ENCODE data around the gene SLC15A3.
"Not testable (repeated sequence)": the region's sequence is repeated elsewhere in the genome, so short reads cannot be mapped to it uniquely, and the experiment has no call there.

Gene SLC15A3

DNA sequence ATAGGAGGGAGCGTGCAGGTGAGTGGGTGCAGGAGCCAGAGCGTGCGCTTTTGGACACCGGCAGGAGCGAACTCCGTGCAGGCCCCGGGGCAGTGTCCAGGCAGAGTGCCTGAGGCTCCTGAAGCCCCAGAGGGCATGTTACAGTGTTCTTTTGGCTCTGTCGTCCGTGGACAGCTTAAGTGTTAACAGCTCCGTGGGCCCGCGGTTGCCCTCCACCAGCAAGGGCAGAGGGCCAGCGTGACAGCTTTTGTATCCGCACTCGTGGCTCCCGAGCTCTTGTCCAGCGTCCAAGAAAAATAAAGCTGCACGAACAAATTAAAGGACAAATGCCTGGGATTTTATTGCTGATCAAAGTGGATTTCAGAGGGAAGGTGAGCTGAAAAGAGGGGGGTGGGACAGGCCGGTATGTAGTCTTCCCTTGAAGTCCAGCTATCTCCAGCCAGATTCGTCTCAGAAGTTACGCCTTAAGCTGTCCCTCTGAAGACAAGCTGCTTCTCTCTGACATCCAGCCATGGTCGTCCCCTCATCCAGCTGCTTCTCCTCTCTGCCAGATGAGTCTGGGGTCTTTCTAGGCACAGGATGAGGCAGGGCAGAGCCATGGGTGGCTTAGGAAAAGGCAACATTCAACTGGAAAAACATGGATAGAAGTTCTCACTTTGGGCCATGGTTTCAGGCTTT, 39.0 kb downstream of the SLC15A3 start:
- DNase-seq = no peak

DNA sequence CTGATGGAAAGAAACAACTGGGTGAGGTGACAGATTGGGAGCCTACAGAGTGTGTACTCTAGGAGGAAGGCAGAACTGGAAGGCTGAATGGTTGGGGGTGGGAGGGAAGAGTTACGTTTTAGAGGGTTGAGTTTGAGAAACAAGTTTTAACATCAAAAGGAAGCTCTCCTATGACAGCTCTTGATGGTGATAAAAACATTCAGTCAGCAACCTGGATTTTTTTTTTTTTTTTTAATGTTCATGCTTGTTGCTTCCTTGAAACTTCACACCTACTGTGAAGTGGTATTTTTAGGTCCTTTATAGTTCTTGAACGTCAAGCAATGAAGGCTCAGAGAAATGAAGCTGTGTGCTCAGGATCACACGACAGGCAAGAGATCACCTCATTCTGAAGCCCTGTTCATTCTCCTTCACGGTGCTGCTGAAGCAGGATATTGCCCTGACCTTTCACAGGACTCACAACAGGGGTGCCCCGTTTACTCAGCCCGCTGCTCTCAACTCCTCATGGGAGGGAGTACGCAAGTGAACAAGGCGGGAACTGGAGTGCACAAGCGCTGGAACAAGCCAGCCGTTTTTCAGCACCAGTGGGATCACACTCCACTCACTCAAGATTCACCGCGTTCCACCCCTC, 39.6 kb downstream of the SLC15A3 start:
- DNase-seq = no peak

- no peak for DNase-seq
These were observed 41.1 kb downstream of the SLC15A3 start for GRCh38 chr11:60910711-60911380.

DNA sequence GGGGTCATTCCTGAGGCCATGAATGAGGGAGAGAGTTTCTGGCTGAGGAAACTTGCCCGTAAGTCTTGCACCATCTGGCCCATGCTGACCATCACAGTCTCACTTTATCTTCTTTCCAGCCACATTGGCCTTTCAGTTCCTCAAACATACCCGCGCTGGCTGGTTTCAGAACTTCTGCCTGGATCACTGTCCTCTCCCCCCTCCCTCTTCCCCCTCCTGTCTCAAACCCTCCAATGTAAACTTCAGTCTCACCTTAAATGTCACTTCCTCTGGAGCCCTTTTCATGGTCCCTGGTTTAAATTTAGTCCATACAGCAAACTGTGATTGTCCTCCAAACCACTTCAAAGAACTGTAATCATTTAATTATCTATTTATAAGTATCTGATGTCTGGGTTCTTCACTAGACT, 41.7 kb downstream of the SLC15A3 start:
- no peak for DNase-seq

GRCh38 chr11:60909680-60910280, 42.2 kb downstream of the SLC15A3 start:
- DNase-seq = not testable (repeated sequence)

DNA sequence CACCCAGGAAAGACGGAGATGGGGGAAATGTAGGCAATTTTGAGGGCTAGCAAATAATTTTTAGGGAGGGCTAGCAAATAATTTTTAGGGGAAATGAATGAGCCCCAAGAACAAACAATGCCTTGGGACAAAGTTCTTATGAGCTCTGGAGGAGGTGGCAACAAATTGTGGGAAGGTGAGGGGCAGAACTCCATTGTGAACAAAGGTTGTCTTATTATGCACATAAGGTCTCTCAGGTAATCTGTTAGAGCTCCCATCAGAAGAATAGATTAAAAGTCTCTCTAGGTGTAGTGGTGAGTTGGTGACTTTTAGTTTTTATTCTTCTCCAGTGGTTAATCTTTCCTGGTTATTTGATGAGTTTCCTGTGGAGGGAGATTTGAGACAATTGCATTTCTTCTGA, 43.2 kb downstream of the SLC15A3 start:
- no peak for DNase-seq

DNA sequence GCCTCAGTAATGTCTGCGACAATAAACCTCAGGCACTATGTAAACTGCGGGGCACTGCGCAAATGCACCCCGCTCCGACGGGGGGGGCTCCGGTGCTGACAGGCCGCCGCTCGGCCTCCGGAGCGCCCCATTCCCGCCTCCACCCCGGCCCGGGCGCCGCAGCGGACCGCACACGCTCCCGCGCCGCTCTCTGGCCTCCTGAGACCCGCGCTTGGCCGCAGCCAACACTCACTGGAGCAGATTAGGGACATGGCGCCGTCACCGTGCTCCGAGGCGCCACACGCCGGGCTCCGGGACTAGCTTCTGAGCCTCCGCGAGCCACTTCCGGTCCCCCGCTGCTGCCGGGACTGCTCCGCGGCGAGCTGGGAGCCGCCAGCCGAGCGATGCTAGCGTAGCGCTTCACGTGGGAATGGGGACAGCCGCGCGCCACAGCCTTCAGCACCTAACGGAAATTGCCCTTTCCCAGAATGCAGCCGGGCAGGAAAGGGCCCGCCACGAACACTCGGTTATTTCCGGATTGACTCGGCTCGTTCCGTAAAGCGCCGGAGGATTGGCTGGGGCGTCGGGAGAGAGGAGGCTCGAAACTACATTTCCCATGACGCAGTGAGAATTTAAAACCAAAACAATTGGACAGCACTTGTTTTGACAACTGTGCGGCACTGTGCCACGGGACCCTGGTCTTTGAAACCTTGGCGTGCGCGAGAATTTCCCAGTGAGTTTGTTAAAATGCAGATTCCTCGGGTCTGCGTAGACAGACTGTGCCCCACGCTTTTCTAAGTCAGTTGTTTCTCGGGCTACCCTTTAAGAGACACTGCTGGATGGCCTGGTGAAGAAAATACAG, 45.6 kb downstream of the SLC15A3 start, which contains the start of gene PRPF19:
Gene PRPF19, minus strand, starts transcription at position 454 of the 841 bp plus-strand sequence. Its CDS starts 203 bp downstream, at position 251.
- DNase-seq = peak; percentile 93 to 96

GRCh38 chr11:60905551-60906113, 46.3 kb downstream of the SLC15A3 start:
- DNase-seq = peak in 1 of 2 experiments; percentile 29

DNA sequence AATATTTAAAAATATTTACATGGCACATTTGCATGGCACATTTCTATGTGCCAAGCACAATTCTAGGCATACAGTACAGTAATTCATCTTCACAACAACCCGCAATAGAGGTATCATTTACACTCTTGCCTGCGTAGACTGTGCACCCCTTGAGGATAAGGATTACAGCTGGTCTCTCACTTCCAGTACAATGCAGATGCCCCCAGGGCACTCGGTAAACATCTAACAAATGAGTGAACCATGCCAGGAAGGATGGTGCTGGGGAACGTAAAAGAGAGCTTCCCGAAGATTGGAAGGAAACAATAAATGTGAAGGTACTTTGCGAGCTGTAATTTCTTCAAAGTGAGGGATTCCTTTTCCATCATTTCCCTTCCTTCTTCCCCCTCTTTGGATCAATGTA, 46.9 kb downstream of the SLC15A3 start:
- no peak for DNase-seq

DNA sequence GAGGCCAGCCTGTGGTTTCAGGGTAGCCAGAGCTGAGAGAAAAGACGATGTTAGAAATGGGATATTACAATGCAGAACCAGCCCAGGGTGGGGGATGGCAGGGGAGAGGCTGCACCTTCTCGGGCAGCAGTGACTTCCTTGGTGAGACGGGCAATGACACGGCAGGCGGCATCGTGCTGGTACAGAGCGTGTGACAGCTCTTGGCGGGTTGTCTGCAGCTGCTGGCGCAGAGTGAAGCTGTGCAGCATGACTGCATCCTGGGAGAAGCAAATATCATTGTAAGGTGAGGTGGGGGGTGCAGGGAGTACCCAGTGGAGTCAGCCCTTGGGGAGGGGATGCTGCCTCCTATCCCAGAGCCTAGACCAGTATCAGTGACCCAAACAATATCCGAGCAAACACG, 49.4 kb downstream of the SLC15A3 start:
- no peak for DNase-seq

- no peak for DNase-seq
These were observed 51.1 kb downstream of the SLC15A3 start for GRCh38 chr11:60900673-60901404.

- no peak for DNase-seq
These were observed 52.0 kb downstream of the SLC15A3 start for GRCh38 chr11:60899977-60900376.

DNA sequence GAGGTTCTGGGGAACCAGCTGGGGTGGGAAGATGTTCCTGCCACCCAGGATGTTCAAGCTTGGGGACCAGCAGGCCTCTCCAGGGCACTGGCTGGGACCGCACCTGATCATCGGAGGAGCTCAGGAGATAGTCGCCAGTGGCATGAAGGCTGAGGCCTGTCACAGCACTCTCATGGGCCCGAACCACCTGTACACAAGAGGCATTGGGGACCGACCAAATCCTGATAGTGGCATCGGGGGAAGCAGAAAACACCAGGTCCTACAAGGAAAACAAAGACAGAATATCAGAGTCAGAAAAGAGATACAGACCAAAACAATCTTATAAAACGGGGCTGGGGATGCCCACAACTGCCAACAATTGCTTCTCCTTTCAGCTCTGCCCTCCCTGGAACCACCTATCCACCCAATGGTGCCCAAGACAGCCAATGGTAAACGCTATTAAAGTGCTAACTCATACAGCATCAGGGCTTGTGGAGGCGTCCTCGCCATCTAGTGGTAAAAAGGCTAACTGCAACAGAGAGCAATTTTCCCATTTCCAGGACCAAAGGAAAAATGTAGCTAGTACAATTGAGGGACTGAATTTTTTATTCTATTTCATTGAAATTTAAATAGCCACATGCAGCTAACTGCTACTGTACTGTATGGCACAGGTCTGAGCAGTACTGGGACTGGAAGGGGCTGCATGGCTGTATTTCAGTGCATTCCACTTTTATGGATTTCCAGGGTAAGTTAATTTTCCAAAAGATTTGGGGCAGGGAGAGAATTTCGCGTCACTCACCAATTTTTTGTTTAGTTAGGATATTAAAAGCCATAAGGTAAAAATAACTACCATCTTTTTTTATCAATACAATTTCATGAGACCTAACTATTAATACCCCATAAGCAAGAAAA, 52.7 kb downstream of the SLC15A3 start:
- DNase-seq = peak in 1 of 2 experiments; percentile 48

GRCh38 chr11:60897496-60897895, 54.5 kb downstream of the SLC15A3 start:
- no peak for DNase-seq

GRCh38 chr11:60895687-60896086, 56.3 kb downstream of the SLC15A3 start:
- DNase-seq = no peak

DNA sequence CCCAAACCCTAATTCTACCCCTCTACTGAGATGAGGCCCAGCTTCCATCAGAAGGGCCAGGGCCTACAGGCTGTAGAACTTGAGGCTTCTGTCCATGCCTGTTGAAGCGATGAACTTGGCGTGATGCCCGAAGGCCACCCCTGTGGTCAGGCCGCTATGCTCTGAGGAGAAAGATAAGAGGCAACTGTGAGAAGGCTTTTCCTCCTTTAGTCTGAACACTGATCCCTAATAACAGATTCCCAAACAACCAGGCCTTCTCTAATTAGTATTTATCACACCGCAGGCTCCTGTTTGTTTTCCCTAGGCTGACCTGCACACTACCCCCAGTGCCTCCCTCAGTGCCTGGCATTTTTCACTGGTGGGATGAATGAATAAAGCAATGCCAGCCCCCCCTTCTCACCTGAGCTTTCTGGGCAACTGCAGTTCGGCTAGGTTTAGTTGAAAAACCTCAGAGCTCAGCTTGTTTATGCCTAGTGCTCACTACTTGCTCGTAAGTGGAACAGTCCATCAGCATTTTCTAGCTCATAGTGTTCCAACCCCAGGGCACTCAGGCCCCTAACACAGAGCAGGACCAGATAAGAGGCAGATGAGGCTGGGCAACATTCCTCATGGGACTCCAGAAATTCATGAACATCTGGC, 60.8 kb downstream of the SLC15A3 start:
- DNase-seq = no peak

GRCh38 chr11:60890696-60891095, 61.3 kb downstream of the SLC15A3 start:
- no peak for DNase-seq

- DNase-seq = no peak
These were observed 62.1 kb downstream of the SLC15A3 start for GRCh38 chr11:60889869-60890311.

DNA sequence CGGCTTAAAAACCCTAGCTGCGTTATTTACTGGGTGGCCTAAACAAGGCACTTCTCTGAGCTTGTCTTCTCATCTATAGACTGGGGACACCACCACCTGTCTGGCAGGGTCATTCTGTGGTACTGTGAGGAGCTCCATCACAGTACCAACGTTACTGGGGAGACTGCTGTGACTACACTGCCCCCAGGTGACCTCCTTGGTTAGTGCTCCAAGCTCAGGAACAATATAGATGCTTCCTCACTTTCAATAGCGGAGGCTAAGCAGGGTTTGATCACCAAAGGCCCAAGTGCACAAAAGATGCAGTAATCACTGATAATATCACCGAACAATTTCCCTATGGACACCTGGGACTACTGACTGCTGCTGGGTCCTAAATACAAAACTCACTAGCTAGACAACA, 64.4 kb downstream of the SLC15A3 start:
- peak; percentile 51 to 78 for DNase-seq

Data from NCI-H524 (cell line).